Rectal smooth muscle tissue (tissue), 1 donor: ENCODE results near the gene SPATA32.
"Not testable (repeated sequence)": the region's sequence is repeated elsewhere in the genome, so short reads cannot be mapped to it uniquely, and the experiment has no call there.

ENCODE experiments used
- H3K27ac ChIP-seq: one replicate; pipeline ENCODE4 v1.7.0; 2013; ENCODE audit warnings: low read depth, low read length, inconsistent platforms
- H3K27me3 ChIP-seq: one replicate; pipeline ENCODE4 v1.7.0; 2013; ENCODE audit warnings: low read length; ENCODE audit not compliant: control insufficient read depth, insufficient read depth
- H3K36me3 ChIP-seq: one replicate; pipeline ENCODE4 v1.7.0; 2013; ENCODE audit warnings: low read length; ENCODE audit not compliant: control insufficient read depth, insufficient read depth
- H3K4me1 ChIP-seq: one replicate; pipeline ENCODE4 v1.7.0; 2013; ENCODE audit warnings: low read length; ENCODE audit not compliant: control insufficient read depth, insufficient read depth
- H3K4me3 ChIP-seq: one replicate; pipeline ENCODE4 v1.7.0; 2013; ENCODE audit warnings: low read length
- H3K9ac ChIP-seq: one replicate; pipeline ENCODE4 v1.7.0; 2013; ENCODE audit warnings: low read length

SPATA32 gene

DNA sequence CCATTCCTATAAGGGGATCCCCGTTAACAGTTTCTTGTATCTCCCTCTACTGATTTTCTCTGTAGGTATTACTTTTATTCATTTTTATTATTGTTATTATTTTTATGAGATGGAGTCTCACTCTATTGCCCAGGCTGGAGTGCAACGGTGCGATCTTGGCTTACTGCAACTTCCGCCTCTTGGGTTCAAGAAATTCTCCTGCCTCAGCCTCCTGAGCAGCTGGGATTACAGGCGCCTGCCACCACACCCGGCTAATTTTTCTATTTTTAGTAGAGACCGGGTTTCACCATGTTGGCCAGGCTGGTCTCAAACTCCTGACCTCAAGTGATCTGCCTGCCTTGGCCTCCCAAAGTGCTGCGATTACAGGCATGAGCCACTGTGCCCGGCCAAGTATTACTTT is 40.3 kb upstream of the SPATA32 start:
- not testable (repeated sequence) for H3K4me3 ChIP-seq, H3K9ac ChIP-seq, H3K27me3 ChIP-seq, H3K36me3 ChIP-seq
- Histone ChIP-seq H3K4me1 (peaks cover 31% of the 10 kb centered on the region), H3K27ac (peak overlapping the region; percentile 75)

DNA sequence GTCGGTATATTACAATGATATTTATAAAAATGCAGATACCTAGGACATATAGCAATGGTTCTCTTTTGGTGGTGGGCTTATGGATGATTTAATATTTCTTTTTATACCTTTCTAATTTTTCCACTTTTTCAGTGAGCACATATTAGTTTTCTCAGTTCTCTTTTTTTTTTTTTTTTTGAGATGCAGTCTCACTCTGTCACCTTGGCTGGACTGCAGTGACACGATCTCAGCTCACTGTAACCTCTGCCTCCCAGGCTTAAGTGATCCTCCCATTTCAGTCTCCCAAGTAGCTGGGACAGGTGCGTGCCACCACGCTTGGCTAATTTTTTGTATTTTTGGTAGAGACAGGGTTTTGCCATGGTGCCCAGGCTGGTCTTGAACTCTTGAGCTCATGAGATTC is 39.8 kb upstream of the SPATA32 start:
- Histone ChIP-seq H3K27ac (peak overlapping the region; percentile 10), H3K4me1 (peaks cover 33% of the 10 kb centered on the region), H3K36me3 (no peaks in the 10 kb centered on the region), H3K4me3 (no peak overlapping the region), H3K27me3 (no peaks in the 10 kb centered on the region), H3K9ac (no peak overlapping the region)

- H3K27ac ChIP-seq = peak overlapping the region; percentile 81
- no peak overlapping the region for H3K4me3 ChIP-seq
- H3K4me1 ChIP-seq = peaks cover 42% of the 10 kb centered on the region
These were observed 38.3 kb upstream of the SPATA32 start for GRCh38 chr17:45300060-45300751.

DNA sequence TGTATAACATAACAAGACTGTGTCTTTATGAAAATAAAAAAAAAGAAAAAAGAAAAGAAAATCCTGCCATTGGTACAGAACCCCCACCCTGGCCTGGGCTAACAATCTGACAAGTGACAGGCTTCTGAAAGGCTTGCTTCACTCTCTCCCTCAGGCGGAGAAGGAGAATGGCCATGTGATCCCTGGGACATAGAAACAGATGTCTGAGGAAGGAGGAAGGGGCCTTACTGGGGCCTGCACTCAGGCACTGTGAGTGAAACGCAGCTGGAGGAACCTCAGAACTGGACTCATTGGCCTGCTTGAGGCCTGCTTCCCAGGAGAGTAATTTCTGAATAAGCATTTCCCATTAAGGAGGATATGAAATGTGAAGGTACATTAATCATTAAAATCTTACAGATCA is 37.5 kb upstream of the SPATA32 start:
- H3K4me3 ChIP-seq = no peak overlapping the region
- H3K27ac ChIP-seq = peak overlapping the region; percentile 81
- no peaks in the 10 kb centered on the region for H3K27me3 ChIP-seq
- H3K9ac ChIP-seq = no peak overlapping the region
- peaks cover 48% of the 10 kb centered on the region for H3K4me1 ChIP-seq
- H3K36me3 ChIP-seq = no peaks in the 10 kb centered on the region

More at GRCh38 chr17:45300060-45300751, 38.3 kb upstream of the SPATA32 start:
- H3K27me3 ChIP-seq = no peaks in the 10 kb centered on the region
- H3K9ac ChIP-seq = no peak overlapping the region
- no peaks in the 10 kb centered on the region for H3K36me3 ChIP-seq

DNA sequence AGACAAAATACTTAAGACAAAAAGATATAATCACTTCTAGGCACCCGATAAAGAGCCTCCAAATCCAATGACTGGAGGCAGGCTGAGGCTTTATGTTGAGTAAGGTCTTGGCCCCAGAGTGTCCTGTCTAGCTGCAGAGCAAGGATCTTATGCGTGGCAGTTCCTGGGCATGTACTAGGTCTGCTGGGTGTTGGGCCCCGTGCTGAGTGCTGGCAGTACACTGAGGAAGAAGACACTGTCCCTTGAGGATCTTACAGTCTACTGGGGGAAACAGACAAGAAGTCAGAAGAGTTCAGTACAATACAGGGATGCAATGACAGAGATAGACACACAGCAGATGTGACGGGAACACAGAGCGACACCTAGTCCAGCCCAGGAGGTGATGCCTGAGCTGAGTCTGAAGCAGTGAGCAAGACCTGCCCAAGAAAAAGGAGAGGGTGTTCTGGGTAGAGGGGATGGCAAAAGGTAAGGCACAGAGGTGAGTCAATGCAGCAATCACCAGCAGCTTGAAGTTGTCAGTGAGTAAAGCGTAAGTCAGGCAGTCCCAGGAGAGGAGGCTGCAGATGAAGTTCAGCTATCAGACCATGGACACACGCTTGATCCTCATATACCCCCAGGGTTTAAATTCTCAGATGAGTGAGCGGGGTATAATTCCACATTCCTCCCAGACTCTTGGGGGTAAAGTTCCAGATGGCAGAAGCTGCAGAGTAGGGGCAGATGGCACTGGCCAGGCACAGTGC is 36.8 kb upstream of the SPATA32 start:
- no peaks in the 10 kb centered on the region for H3K36me3 ChIP-seq
- H3K9ac ChIP-seq = peak overlapping the region; percentile 14
- H3K27me3 ChIP-seq = no peaks in the 10 kb centered on the region
- H3K4me3 ChIP-seq = no peak overlapping the region
- peaks cover 55% of the 10 kb centered on the region for H3K4me1 ChIP-seq
- H3K27ac ChIP-seq = peak overlapping the region; percentile 81

GRCh38 chr17:45296833-45297124 is 34.9 kb upstream of the SPATA32 start:
- peak overlapping the region; percentile 92 for H3K27ac ChIP-seq
- no peaks in the 10 kb centered on the region for H3K27me3 ChIP-seq
- H3K4me3 ChIP-seq = peak overlapping the region; percentile 2
- H3K4me1 ChIP-seq = peaks cover 71% of the 10 kb centered on the region
- no peaks in the 10 kb centered on the region for H3K36me3 ChIP-seq
- H3K9ac ChIP-seq = no peak overlapping the region

- peaks cover 77% of the 10 kb centered on the region for H3K4me1 ChIP-seq
- peak overlapping the region; percentile 2 for H3K4me3 ChIP-seq
- peak overlapping the region; percentile 92 for H3K27ac ChIP-seq
- no peak overlapping the region for H3K9ac ChIP-seq
- H3K36me3 ChIP-seq = no peaks in the 10 kb centered on the region
- no peaks in the 10 kb centered on the region for H3K27me3 ChIP-seq
These were observed 34.3 kb upstream of the SPATA32 start for GRCh38 chr17:45296003-45296832.

DNA sequence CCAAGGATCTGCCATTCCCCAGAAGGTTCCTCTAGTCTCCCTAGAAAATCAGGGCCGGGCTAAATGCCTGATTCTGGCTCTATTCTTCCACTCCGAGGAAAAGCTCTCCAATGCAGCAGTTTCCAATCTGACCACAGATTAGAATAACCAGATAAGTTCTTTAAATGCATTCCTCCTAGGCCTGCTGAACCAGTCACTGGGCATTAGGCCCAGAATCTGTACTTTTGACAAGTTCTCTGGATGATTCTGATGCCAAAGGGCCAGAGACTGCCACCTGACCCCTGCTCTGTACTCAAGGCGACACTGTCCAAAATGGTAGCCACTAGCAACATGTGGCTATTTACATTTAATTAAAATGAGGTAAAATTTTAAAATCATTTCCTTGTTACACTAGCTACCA is 32.6 kb upstream of the SPATA32 start:
- Histone ChIP-seq H3K27ac (peak overlapping the region; percentile 92), H3K27me3 (no peaks in the 10 kb centered on the region), H3K4me3 (no peak overlapping the region), H3K36me3 (peaks cover 9% of the 10 kb centered on the region), H3K9ac (no peak overlapping the region), H3K4me1 (peaks cover 93% of the 10 kb centered on the region)

GRCh38 chr17:45293413-45294211 is 31.7 kb upstream of the SPATA32 start:
- Histone ChIP-seq H3K9ac (peak overlapping the region; percentile 21), H3K27me3 (no peaks in the 10 kb centered on the region), H3K4me1 (peaks cover 91% of the 10 kb centered on the region), H3K27ac (peak overlapping the region; percentile 92), H3K36me3 (peaks cover 18% of the 10 kb centered on the region), H3K4me3 (peak overlapping the region; percentile 35)

DNA sequence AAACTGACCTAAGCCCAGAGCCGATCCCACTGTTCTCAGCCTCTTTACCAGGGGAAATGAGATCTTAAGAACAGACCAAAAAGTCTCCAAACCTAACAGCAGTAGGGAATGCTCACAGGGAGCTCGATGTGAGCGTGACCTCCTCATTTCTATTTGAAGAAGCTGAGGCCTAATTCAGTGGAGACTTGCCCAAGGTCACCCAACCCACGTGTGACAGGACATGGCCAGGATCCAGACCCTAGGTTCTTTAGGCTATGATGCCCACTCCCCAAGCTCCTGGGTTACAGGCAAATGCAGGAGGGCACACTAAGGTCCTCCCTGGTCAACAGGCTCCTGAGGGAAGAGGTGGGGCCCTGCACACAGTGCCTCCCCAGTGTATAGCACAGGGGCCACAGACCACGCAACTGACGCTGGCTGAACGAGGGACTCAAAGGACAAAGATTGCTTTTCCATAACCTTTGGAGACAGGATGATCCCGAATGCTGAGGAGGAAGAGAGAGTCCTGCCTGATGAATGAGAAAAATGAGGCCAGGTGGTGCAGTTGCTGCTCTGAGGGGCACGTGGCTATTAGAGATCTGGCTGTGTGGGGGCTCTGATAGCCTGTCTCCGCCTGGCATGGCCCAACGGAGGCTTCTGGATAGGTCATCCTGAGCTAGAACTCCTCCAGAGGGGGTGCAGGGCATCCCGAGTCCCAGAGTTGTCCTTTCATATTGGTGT is 31.0 kb upstream of the SPATA32 start:
- Histone ChIP-seq H3K27ac (peak overlapping the region; percentile 92), H3K4me3 (peak overlapping the region; percentile 23), H3K9ac (peak overlapping the region; percentile 24), H3K27me3 (no peaks in the 10 kb centered on the region), H3K4me1 (peaks cover 93% of the 10 kb centered on the region), H3K36me3 (peaks cover 20% of the 10 kb centered on the region)

GRCh38 chr17:45291171-45291805 is 29.4 kb upstream of the SPATA32 start:
- Histone ChIP-seq H3K9ac (no peak overlapping the region), H3K27ac (peak overlapping the region; percentile 92), H3K36me3 (peaks cover 33% of the 10 kb centered on the region), H3K27me3 (no peaks in the 10 kb centered on the region), H3K4me3 (no peak overlapping the region), H3K4me1 (peaks cover 92% of the 10 kb centered on the region)
